Measurements from ENCODE around the gene CCDC83. TPM values are rescaled to one million over a fixed set of nuclear protein-coding genes. Genes with fewer than 3 reads are reported as not detected.

Gene CCDC83
- total RNA-seq, 1 experiment from 2014 or later: not detected

DNA sequence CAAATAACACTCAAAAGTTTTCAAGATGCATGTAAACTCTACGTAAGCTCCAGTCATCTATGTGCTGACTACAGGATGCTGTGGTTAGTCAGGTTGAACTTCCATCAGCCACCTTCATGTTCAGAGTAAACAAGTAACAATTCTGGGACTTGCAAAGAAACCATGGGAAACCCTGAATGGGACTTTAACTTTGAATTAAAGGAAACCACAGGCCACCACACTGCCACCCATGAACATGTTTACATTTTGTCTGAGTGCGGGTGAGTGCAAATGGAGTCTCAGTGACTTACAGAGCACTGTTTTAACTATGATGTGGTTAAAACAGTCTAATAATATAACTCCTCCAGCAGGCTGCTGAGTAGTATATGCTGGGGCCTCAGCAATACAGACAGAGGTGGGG is 31.4 kb upstream of the CCDC83 start:
- no peak overlapping the region for H3K23ac ChIP-seq (ENCODE audit: insufficient read length, low read depth, low read length)
- no peaks in the 10 kb centered on the region for H3K23me2 ChIP-seq (ENCODE audit: insufficient read length, low read depth, low read length, poor library complexity, severe bottlenecking)
- Mint-ChIP-seq H3K36me3 (ENCODE audit: insufficient read depth in 1 of 3, low read depth in 3 of 3) (no peaks in the 10 kb centered on the region), H3K4me1 (peaks cover 0 to 3% of the 10 kb centered on the region in 2 experiments; a peak in 2 of 4 replicates), H3K4me3 (no peak overlapping the region), H3K27ac (no peak overlapping the region), H3K9me3 (no peaks in the 10 kb centered on the region), H3K27me3 (ENCODE audit: low read depth) (no peaks in the 10 kb centered on the region; the same call in 1 of the 2 replicates)
- no CpG with 5 or more reads among the region's 2 CpGs for WGBS (ENCODE audit: extremely low coverage, insufficient read length, low lambda C conversion rate)
- H4K20me1 ChIP-seq (ENCODE audit: control insufficient read depth, insufficient read depth, insufficient read length): no peaks in the 10 kb centered on the region
- no peak overlapping the region for H3K14ac ChIP-seq (ENCODE audit: insufficient read depth, low read length)
- H2AK5ac ChIP-seq (ENCODE audit: insufficient read length, low read length): no peak overlapping the region
- no peak overlapping the region for H4K8ac ChIP-seq (replicated peaks; ENCODE audit: insufficient read length, low read depth, low read length)
- H3K9ac ChIP-seq (ENCODE audit: extremely low read depth, insufficient read length, low read length): no peak overlapping the region
- no peak overlapping the region for H2BK20ac ChIP-seq (ENCODE audit: low read depth, low read length, poor library complexity, severe bottlenecking)
- no peaks in the 10 kb centered on the region for H3K79me2 ChIP-seq (ENCODE audit: insufficient read depth, low read length)
- no peak overlapping the region for H2AFZ ChIP-seq (ENCODE audit: low read length)
- no peak overlapping the region for H3K27ac ChIP-seq (ENCODE audit: insufficient read length, low read depth, low read length)
- no peak overlapping the region for H3K56ac ChIP-seq (ENCODE audit: insufficient read length, low read depth, low read length)
- no peaks in the 10 kb centered on the region for H3K4me1 ChIP-seq (ENCODE audit: insufficient read depth, low read length)
- no peak overlapping the region for H4K5ac ChIP-seq (ENCODE audit: insufficient read length, low read depth, low read length)
- TF ChIP-seq, protein P1, sequence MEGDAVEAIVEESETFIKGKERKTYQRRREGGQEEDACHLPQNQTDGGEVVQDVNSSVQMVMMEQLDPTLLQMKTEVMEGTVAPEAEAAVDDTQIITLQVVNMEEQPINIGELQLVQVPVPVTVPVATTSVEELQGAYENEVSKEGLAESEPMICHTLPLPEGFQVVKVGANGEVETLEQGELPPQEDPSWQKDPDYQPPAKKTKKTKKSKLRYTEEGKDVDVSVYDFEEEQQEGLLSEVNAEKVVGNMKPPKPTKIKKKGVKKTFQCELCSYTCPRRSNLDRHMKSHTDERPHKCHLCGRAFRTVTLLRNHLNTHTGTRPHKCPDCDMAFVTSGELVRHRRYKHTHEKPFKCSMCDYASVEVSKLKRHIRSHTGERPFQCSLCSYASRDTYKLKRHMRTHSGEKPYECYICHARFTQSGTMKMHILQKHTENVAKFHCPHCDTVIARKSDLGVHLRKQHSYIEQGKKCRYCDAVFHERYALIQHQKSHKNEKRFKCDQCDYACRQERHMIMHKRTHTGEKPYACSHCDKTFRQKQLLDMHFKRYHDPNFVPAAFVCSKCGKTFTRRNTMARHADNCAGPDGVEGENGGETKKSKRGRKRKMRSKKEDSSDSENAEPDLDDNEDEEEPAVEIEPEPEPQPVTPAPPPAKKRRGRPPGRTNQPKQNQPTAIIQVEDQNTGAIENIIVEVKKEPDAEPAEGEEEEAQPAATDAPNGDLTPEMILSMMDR (conservative IDR thresholded peaks at IDR 0.05): no peak
- no peak overlapping the region for H2BK120ac ChIP-seq (ENCODE audit: low read depth, low read length, poor library complexity, severe bottlenecking)
- H3K4me2 ChIP-seq (ENCODE audit: insufficient read depth, insufficient read length, low read length): no peak overlapping the region
- H2BK5ac ChIP-seq (ENCODE audit: insufficient read length, low read length): no peak overlapping the region
- DNase-seq: no peak
- H2BK15ac ChIP-seq (ENCODE audit: low read depth, low read length): no peak overlapping the region
- no peaks in the 10 kb centered on the region for H3K9me3 ChIP-seq (ENCODE audit: control insufficient read depth, low read depth, low read length)
- H3K4ac ChIP-seq (ENCODE audit: low read depth, low read length): no peak overlapping the region
- no peak overlapping the region for H4K91ac ChIP-seq (ENCODE audit: insufficient read length, low read depth, low read length)
- H3K79me1 ChIP-seq (ENCODE audit: insufficient read depth, low read depth, low read length, poor library complexity, severe bottlenecking): no peaks in the 10 kb centered on the region
- H3T11ph ChIP-seq (ENCODE audit: low read length): no peak overlapping the region
- H3K27me3 ChIP-seq (ENCODE audit: insufficient read depth, low read length): no peaks in the 10 kb centered on the region
- no peak overlapping the region for H2BK12ac ChIP-seq (ENCODE audit: insufficient read length, low read depth, low read length)
- H3K18ac ChIP-seq (ENCODE audit: insufficient read length, low read depth, low read length): no peak overlapping the region

Measured in H9 (cell line).